Trophoblast cell (in vitro differentiated cells and primary cell): Measurements from ENCODE around the gene MFAP2.

ENCODE experiments used
- DNase-seq, 2 donors: peaks; one replicate each; pipeline ENCODE4 v3.0.0-alpha.2; 2016
- H2AFZ ChIP-seq: 2 replicates; pipeline ENCODE4 v1.6.1; 2013; ENCODE audit warnings: low read length, moderate library complexity, mild to moderate bottlenecking; ENCODE audit not compliant: insufficient read depth, poor library complexity
- H2AK5ac ChIP-seq: 2 replicates; pipeline ENCODE4 v1.6.1; 2013; ENCODE audit warnings: mild to moderate bottlenecking, low read length
- H2BK120ac ChIP-seq: 2 replicates; pipeline ENCODE4 v1.6.1; 2013; ENCODE audit warnings: low read length, mild to moderate bottlenecking, moderate library complexity; ENCODE audit not compliant: insufficient read depth, poor library complexity
- H2BK12ac ChIP-seq: 2 replicates; pipeline ENCODE4 v1.6.1; 2013; ENCODE audit warnings: mild to moderate bottlenecking, low read length, moderate library complexity
- H2BK5ac ChIP-seq: 2 replicates; pipeline ENCODE4 v1.6.1; 2013; ENCODE audit warnings: low read length, low read depth, moderate library complexity, mild to moderate bottlenecking; ENCODE audit not compliant: poor library complexity
- H3K14ac ChIP-seq: 2 replicates; pipeline ENCODE4 v1.6.1; 2013; ENCODE audit warnings: mild to moderate bottlenecking, low read length
- H3K18ac ChIP-seq: 2 replicates; pipeline ENCODE4 v1.6.1; 2013; ENCODE audit warnings: mild to moderate bottlenecking, low read length
- H3K23ac ChIP-seq: 2 replicates; pipeline ENCODE4 v1.6.1; 2013; ENCODE audit warnings: low read length
- H3K27ac ChIP-seq: 2 replicates; pipeline ENCODE4 v1.5.1; 2013; ENCODE audit warnings: low read depth, mild to moderate bottlenecking, inconsistent platforms, low read length, moderate library complexity
- H3K27me3 ChIP-seq: 2 replicates; pipeline ENCODE4 v1.6.1; 2013; ENCODE audit warnings: inconsistent platforms, mild to moderate bottlenecking, low read length, moderate library complexity; ENCODE audit not compliant: insufficient read depth
- H3K36me3 ChIP-seq, 2 experiments: 1 replicate in 1 of 2; 2 replicates in 1 of 2; pipeline ENCODE4 v1.6.1; 2013; ENCODE audit warnings: low read length in 2 of 2, mild to moderate bottlenecking in 2 of 2, moderate library complexity in 1 of 2; ENCODE audit not compliant: insufficient read depth in 2 of 2, control insufficient read depth in 1 of 2
- H3K4ac ChIP-seq: 2 replicates; pipeline ENCODE4 v1.6.1; 2013; ENCODE audit warnings: low read depth, mild to moderate bottlenecking, low read length, moderate library complexity
- H3K4me1 ChIP-seq, 2 experiments: 1 replicate in 1 of 2; 2 replicates in 1 of 2; pipeline ENCODE4 v1.6.1; 2013; ENCODE audit warnings: low read length in 2 of 2, mild to moderate bottlenecking in 2 of 2, moderate library complexity in 1 of 2; ENCODE audit not compliant: insufficient read depth in 2 of 2, control insufficient read depth in 1 of 2
- H3K4me2 ChIP-seq: 2 replicates; pipeline ENCODE4 v1.6.1; 2013; ENCODE audit warnings: inconsistent platforms, mild to moderate bottlenecking, low read length, moderate library complexity
- H3K4me3 ChIP-seq: 2 replicates; pipeline ENCODE4 v1.5.1; 2013; ENCODE audit warnings: mild to moderate bottlenecking, low read depth, low read length, inconsistent platforms
- H3K79me1 ChIP-seq: one replicate; pipeline ENCODE4 v1.6.1; 2013; ENCODE audit warnings: low read length
- H3K79me2 ChIP-seq: 2 replicates; pipeline ENCODE4 v1.6.1; 2013; ENCODE audit warnings: low read length, mild to moderate bottlenecking; ENCODE audit not compliant: control insufficient read depth, insufficient read depth, poor library complexity
- H3K9ac ChIP-seq: 2 replicates; pipeline ENCODE4 v1.6.1; 2013; ENCODE audit warnings: mild to moderate bottlenecking, low read length
- H3K9me3 ChIP-seq: 2 replicates; pipeline ENCODE4 v1.6.1; 2013; ENCODE audit warnings: low read depth, mild to moderate bottlenecking, control low read depth, inconsistent platforms, low read length; ENCODE audit not compliant: insufficient read depth
- H4K12ac ChIP-seq: 2 replicates; pipeline ENCODE4 v1.6.1; 2013; ENCODE audit warnings: low read depth, mild to moderate bottlenecking, low read length, moderate library complexity
- H4K8ac ChIP-seq: 2 replicates; pipeline ENCODE4 v1.6.1; 2013; ENCODE audit warnings: low read depth, mild to moderate bottlenecking, low read length, moderate library complexity
- H4K91ac ChIP-seq: one replicate; pipeline ENCODE4 v1.6.1; 2013; ENCODE audit warnings: low read depth, mild to moderate bottlenecking, low read length, moderate library complexity
- WGBS: extraction: QIAGEN DNeasy Blood & Tissue Kit; methylation state at CpG from one replicate; pipeline ENCODE4 v1.1.7; 2013; ENCODE audit warnings: missing lambda C conversion rate; ENCODE audit not compliant: insufficient read length, insufficient coverage; ENCODE audit errors: extremely low coverage; 5-methylcytosine and 5-hydroxymethylcytosine counted together

MFAP2 gene

GRCh38 chr1:17001760-17002523 lies 21.5 kb upstream of the MFAP2 start:
- Histone ChIP-seq H3K4ac (no peak overlapping the region), H3K4me1 (no peaks in the 10 kb centered on the region), H3K79me2 (no peaks in the 10 kb centered on the region), H3K79me1 (no peaks in the 10 kb centered on the region), H2AFZ (no peak overlapping the region), H2BK5ac (no peak overlapping the region), H3K9me3 (no peaks in the 10 kb centered on the region), H3K4me3 (no peak overlapping the region), H2AK5ac (no peak overlapping the region), H3K36me3 (peaks cover 52 to 53% of the 10 kb centered on the region in 2 experiments), H4K12ac (no peak overlapping the region), H2BK120ac (no peak overlapping the region), H3K4me2 (no peak overlapping the region), H3K18ac (no peak overlapping the region), H3K27me3 (no peaks in the 10 kb centered on the region), H3K27ac (no peak overlapping the region), H2BK12ac (no peak overlapping the region), H3K9ac (no peak overlapping the region), H3K14ac (no peak overlapping the region), H4K8ac (no peak overlapping the region), H4K91ac (no peak overlapping the region), H3K23ac (no peak overlapping the region)
- WGBS, result no CpG with 5 or more reads among the region's 19 CpGs
- no peak for DNase-seq

- no peak for DNase-seq
- no peak overlapping the region for H2BK12ac ChIP-seq
- no peaks in the 10 kb centered on the region for H3K79me1 ChIP-seq
- no peak overlapping the region for H3K14ac ChIP-seq
- no peaks in the 10 kb centered on the region for H3K27me3 ChIP-seq
- no peak overlapping the region for H3K4me3 ChIP-seq
- H3K9ac ChIP-seq, result no peak overlapping the region
- no peak overlapping the region for H2BK120ac ChIP-seq
- H3K79me2 ChIP-seq, result no peaks in the 10 kb centered on the region
- no peak overlapping the region for H3K4ac ChIP-seq
- no peak overlapping the region for H3K23ac ChIP-seq
- no CpG with 5 or more reads among the region's 8 CpGs for WGBS
- H3K18ac ChIP-seq, result no peak overlapping the region
- H3K4me1 ChIP-seq, result no peaks in the 10 kb centered on the region
- no peak overlapping the region for H4K91ac ChIP-seq
- H4K8ac ChIP-seq, result no peak overlapping the region
- H2AK5ac ChIP-seq, result no peak overlapping the region
- no peak overlapping the region for H2BK5ac ChIP-seq
- no peak overlapping the region for H4K12ac ChIP-seq
- no peak overlapping the region for H2AFZ ChIP-seq
- peaks cover 56 to 59% of the 10 kb centered on the region in 2 experiments for H3K36me3 ChIP-seq
- no peak overlapping the region for H3K4me2 ChIP-seq
- H3K9me3 ChIP-seq, result no peaks in the 10 kb centered on the region
- H3K27ac ChIP-seq, result no peak overlapping the region
These were observed 19.4 kb upstream of the MFAP2 start for GRCh38 chr1:16999863-17000262.

DNA sequence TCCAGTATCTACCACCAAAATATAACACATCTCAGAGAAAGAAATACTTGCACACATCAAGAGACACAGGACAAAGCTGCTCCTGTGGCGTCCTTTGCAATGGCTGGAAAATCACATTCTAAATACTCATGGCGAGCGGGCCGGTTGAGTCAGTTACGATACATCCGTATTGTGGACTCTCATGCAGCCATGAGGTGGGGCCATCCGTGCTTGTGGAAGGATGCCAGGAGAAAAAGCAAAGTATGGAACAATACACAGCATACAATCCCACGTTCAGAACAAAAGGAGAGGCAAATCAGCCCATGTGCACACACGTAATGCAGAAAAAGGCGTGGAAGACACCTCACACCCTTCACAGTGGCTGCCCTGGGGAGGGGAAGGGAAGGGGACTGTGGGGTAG lies 18.2 kb upstream of the MFAP2 start:
- no CpG with 5 or more reads among the region's 10 CpGs for WGBS
- no peak overlapping the region for H2BK120ac ChIP-seq
- H4K91ac ChIP-seq, result no peak overlapping the region
- H3K9me3 ChIP-seq, result no peaks in the 10 kb centered on the region
- no peak overlapping the region for H4K8ac ChIP-seq
- no peak overlapping the region for H3K27ac ChIP-seq
- no peak overlapping the region for H2AFZ ChIP-seq
- H2BK12ac ChIP-seq, result no peak overlapping the region
- H3K79me2 ChIP-seq, result no peaks in the 10 kb centered on the region
- H3K9ac ChIP-seq, result no peak overlapping the region
- no peaks in the 10 kb centered on the region for H3K4me1 ChIP-seq
- no peak overlapping the region for H3K18ac ChIP-seq
- no peak overlapping the region for H3K23ac ChIP-seq
- DNase-seq, result no peak
- no peaks in the 10 kb centered on the region for H3K79me1 ChIP-seq
- no peaks in the 10 kb centered on the region for H3K27me3 ChIP-seq
- no peak overlapping the region for H2BK5ac ChIP-seq
- H3K14ac ChIP-seq, result no peak overlapping the region
- H3K4me2 ChIP-seq, result no peak overlapping the region
- no peak overlapping the region for H3K4me3 ChIP-seq
- H3K4ac ChIP-seq, result no peak overlapping the region
- peaks cover 48 to 49% of the 10 kb centered on the region in 2 experiments for H3K36me3 ChIP-seq
- no peak overlapping the region for H2AK5ac ChIP-seq
- H4K12ac ChIP-seq, result no peak overlapping the region

DNA sequence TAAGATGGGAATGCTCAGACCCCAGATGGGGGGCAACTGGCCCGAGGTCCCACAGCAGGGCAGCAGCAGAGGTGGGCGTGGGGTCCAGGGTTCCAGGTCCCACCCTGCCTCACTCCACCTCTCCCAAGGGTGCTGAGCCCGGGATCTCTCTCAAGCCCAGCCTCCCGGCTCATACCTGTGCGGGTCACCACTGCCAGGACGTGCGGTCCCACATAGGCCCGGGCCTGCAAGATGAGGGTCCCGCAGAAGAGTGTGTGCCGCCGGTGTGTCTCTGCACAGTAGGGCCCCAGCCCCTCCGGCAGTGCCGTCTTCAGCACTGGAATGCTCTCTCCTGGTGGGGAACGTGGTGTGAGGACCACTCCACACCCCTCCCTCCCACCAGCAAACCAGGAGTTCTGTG lies 16.4 kb upstream of the MFAP2 start:
- H2AFZ ChIP-seq, result no peak overlapping the region
- no peak overlapping the region for H3K4ac ChIP-seq
- H3K18ac ChIP-seq, result no peak overlapping the region
- no peaks in the 10 kb centered on the region for H3K79me2 ChIP-seq
- no peak overlapping the region for H3K4me3 ChIP-seq
- H4K91ac ChIP-seq, result no peak overlapping the region
- H3K79me1 ChIP-seq, result no peaks in the 10 kb centered on the region
- no peak overlapping the region for H3K9ac ChIP-seq
- no peak overlapping the region for H2BK5ac ChIP-seq
- H2BK12ac ChIP-seq, result no peak overlapping the region
- H3K4me1 ChIP-seq, result no peaks in the 10 kb centered on the region
- H3K27ac ChIP-seq, result no peak overlapping the region
- peaks cover 2% of the 10 kb centered on the region for H3K9me3 ChIP-seq
- no peak overlapping the region for H4K12ac ChIP-seq
- H3K4me2 ChIP-seq, result no peak overlapping the region
- H3K36me3 ChIP-seq, result peaks cover 39% of the 10 kb centered on the region in 2 experiments
- WGBS, result no CpG with 5 or more reads among the region's 14 CpGs
- no peak overlapping the region for H2BK120ac ChIP-seq
- DNase-seq, result no peak
- no peak overlapping the region for H3K14ac ChIP-seq
- H4K8ac ChIP-seq, result no peak overlapping the region
- H3K27me3 ChIP-seq, result no peaks in the 10 kb centered on the region
- no peak overlapping the region for H3K23ac ChIP-seq
- no peak overlapping the region for H2AK5ac ChIP-seq
